Esophagus squamous epithelium (tissue), 4 donors: ENCODE results near the gene SGMS1.

Experiments
- POLR2A ChIP-seq, 4 donors: fragments of 450-650 bp; IDR thresholded peaks; one replicate each; pipeline ENCODE4 v1.6.1; 2017; ENCODE audit warnings: antibody characterized with exemption in 4 of 4, mild to moderate bottlenecking in 4 of 4, moderate library complexity in 3 of 4
- TF ChIP-seq, protein P1 (sequence below), 6 experiments: fragments of 450-650 bp in 4 of 6; fragments of 200-600 bp in 2 of 6; sonication (generic) in 2 of 6; IDR thresholded peaks; one replicate each; pipeline ENCODE4 v1.5.1; 2016 to 2019; ENCODE audit warnings: antibody characterized with exemption in 6 of 6, mild to moderate bottlenecking in 4 of 6, moderate library complexity in 4 of 6

DNA sequence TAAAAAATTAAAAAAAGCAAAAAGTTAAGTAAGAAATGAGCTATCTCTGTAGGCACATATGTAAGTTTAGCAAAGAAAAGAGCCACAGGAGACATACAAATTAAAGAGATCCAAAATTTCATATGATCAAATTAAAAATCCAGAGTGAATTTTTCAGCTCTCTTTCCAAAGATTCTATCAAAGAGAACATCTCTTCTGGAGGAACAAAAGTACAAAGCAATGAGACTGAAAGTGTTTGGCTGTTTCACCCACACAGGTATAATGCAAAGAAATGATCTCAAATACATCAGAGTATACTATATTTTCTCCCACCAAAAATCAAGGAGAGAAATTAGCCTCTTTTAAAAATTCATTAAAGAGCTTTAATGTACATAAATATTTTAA is 297.6 kb downstream of the SGMS1 start:
- TF ChIP-seq POLR2A (IDR thresholded peaks at IDR 0.05): no peak
- TF ChIP-seq, protein P1, sequence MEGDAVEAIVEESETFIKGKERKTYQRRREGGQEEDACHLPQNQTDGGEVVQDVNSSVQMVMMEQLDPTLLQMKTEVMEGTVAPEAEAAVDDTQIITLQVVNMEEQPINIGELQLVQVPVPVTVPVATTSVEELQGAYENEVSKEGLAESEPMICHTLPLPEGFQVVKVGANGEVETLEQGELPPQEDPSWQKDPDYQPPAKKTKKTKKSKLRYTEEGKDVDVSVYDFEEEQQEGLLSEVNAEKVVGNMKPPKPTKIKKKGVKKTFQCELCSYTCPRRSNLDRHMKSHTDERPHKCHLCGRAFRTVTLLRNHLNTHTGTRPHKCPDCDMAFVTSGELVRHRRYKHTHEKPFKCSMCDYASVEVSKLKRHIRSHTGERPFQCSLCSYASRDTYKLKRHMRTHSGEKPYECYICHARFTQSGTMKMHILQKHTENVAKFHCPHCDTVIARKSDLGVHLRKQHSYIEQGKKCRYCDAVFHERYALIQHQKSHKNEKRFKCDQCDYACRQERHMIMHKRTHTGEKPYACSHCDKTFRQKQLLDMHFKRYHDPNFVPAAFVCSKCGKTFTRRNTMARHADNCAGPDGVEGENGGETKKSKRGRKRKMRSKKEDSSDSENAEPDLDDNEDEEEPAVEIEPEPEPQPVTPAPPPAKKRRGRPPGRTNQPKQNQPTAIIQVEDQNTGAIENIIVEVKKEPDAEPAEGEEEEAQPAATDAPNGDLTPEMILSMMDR (IDR thresholded peaks at IDR 0.05): no peak
